ENCODE results near the gene MACROD2. TPM values are rescaled to one million over a fixed set of nuclear protein-coding genes. Genes with fewer than 3 reads are reported as not detected.

The MACROD2 gene
- total RNA-seq, 2 donors from 2014 or later: 0.95 to 4.2 TPM

DNA sequence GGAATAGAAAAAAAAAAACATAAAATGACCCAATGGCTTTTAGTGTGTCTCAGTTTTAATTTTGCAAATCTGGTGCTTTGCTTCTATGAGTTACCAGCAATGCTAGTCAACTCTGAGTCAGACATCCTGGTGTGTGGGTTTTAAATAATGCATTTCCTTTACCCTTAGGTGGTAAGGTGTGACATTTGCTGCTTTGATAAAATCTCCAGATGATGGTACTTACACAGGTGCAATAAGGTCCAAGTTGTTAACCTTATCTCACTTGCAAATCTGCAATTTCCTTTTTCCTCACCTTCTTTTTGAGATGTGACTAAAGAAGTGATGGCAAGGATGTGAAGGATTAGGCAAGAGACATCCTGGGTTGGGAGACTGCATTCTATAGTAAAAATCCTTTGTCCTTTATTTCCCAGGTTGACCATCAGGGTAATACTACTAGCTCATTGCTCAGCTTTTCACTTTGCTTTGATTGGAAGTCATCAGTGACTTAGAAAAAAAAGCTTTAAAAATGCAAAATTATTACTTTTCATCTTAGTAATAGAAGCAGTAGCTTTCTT lies 1160.6 kb downstream of the MACROD2 start:
- TF ChIP-seq, protein P1, sequence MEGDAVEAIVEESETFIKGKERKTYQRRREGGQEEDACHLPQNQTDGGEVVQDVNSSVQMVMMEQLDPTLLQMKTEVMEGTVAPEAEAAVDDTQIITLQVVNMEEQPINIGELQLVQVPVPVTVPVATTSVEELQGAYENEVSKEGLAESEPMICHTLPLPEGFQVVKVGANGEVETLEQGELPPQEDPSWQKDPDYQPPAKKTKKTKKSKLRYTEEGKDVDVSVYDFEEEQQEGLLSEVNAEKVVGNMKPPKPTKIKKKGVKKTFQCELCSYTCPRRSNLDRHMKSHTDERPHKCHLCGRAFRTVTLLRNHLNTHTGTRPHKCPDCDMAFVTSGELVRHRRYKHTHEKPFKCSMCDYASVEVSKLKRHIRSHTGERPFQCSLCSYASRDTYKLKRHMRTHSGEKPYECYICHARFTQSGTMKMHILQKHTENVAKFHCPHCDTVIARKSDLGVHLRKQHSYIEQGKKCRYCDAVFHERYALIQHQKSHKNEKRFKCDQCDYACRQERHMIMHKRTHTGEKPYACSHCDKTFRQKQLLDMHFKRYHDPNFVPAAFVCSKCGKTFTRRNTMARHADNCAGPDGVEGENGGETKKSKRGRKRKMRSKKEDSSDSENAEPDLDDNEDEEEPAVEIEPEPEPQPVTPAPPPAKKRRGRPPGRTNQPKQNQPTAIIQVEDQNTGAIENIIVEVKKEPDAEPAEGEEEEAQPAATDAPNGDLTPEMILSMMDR (IDR thresholded peaks at IDR 0.05): no peak
- Histone ChIP-seq H3K27ac (no peak overlapping the region), H3K36me3 (no peaks in the 10 kb centered on the region), H3K27me3 (replicated peaks; ENCODE audit: insufficient read depth) (no peaks in the 10 kb centered on the region), H3K9me3 (no peaks in the 10 kb centered on the region), H3K4me3 (no peak overlapping the region), H3K4me1 (ENCODE audit: control insufficient read depth in 1 of 2, low read depth in 2 of 2) (no peaks in the 10 kb centered on the region)
- ATAC-seq (ENCODE audit: insufficient number of reproducible peaks, low FRiP score, low read depth): no peak
- DNase-seq (ENCODE audit: low spot score): no peak

DNA sequence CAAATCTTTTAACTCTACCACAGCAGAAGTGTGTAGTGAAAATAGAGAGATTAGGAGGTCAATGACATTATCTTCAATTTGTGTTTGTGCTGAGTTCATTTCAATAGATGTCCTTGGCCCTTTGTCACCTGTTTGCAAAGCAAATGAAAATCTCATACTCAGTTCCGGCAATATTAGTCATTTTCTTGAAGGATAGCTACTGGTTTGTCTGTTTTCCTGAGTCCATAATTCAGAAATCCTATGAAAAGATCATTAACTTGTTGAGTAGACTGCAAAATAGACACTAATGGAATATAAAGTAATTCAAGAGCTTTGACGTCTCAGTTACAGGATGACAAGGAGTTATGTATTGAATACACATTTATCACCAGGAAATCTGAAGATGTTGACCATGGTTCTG lies 1163.2 kb downstream of the MACROD2 start:
- Histone ChIP-seq H3K4me3 (no peak overlapping the region), H3K4me1 (ENCODE audit: control insufficient read depth in 1 of 2, low read depth in 2 of 2) (no peaks in the 10 kb centered on the region), H3K36me3 (no peaks in the 10 kb centered on the region), H3K9me3 (no peaks in the 10 kb centered on the region), H3K27me3 (replicated peaks; ENCODE audit: insufficient read depth) (no peaks in the 10 kb centered on the region), H3K27ac (no peak overlapping the region)
- DNase-seq (ENCODE audit: low spot score) (no peak), ATAC-seq (ENCODE audit: insufficient number of reproducible peaks, low FRiP score, low read depth) (no peak)
- TF ChIP-seq, protein P1 (IDR thresholded peaks at IDR 0.05): no peak

DNA sequence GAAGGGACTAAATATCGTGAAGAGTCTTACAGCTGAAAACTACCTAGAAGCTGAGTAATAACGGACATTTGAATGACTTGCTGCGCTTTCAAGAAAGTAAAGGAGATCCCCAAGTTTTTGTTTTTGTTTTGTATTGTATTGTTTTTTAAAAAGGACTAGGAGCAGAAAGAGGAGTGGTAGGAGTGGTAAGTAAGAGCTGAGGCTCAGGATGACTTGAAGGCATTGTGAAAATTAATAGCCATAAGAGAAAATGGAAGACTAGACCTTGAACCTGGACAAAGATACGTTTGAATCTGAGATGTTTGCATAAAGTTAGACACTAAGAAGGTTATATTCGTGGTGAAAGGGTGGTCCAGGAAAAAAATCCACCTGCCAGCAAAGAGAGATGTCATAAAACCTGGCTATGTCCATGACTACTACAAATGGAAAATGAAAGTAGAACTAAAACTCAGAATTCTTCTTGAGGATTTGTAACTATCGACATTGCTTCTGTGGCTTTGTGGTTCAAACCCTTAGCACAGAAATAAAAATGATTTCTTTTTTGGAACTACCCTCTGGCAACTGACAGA lies 1166.8 kb downstream of the MACROD2 start:
- no peak overlapping the region for H3K27ac ChIP-seq
- peak overlapping the region; percentile 39 for H3K4me3 ChIP-seq
- no peaks in the 10 kb centered on the region for H3K9me3 ChIP-seq
- ATAC-seq (ENCODE audit: insufficient number of reproducible peaks, low FRiP score, low read depth): no peak
- TF ChIP-seq, protein P1 (IDR thresholded peaks at IDR 0.05): no peak
- no peaks in the 10 kb centered on the region for H3K27me3 ChIP-seq (replicated peaks; ENCODE audit: insufficient read depth)
- no peaks in the 10 kb centered on the region for H3K4me1 ChIP-seq (ENCODE audit: control insufficient read depth in 1 of 2, low read depth in 2 of 2)
- H3K36me3 ChIP-seq: no peaks in the 10 kb centered on the region
- DNase-seq (ENCODE audit: low spot score): no peak

DNA sequence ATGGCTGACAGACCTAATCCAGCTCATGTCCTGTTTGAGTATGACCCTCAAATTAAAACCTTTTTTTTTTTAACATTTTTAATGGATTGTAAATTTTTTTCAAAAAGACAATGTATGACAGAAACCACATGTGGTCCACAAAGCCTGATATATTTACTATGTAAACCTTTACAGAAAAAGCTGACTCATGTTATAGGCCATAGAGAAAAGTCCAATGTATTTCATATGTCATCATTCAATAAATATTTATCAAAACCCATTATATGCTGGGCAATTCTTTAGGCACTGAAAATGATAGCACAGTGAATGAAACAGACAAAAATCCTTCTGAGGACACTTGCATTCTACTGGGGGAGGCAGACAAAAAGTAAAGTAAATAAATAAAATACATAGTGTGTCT lies 1168.3 kb downstream of the MACROD2 start:
- Histone ChIP-seq H3K9me3 (no peaks in the 10 kb centered on the region), H3K27me3 (replicated peaks; ENCODE audit: insufficient read depth) (no peaks in the 10 kb centered on the region), H3K27ac (no peak overlapping the region), H3K4me3 (no peak overlapping the region), H3K36me3 (no peaks in the 10 kb centered on the region), H3K4me1 (ENCODE audit: control insufficient read depth in 1 of 2, low read depth in 2 of 2) (no peaks in the 10 kb centered on the region)
- ATAC-seq (ENCODE audit: insufficient number of reproducible peaks, low FRiP score, low read depth) (no peak), DNase-seq (ENCODE audit: low spot score) (no peak)
- TF ChIP-seq, protein P1 (IDR thresholded peaks at IDR 0.05): no peak

DNA sequence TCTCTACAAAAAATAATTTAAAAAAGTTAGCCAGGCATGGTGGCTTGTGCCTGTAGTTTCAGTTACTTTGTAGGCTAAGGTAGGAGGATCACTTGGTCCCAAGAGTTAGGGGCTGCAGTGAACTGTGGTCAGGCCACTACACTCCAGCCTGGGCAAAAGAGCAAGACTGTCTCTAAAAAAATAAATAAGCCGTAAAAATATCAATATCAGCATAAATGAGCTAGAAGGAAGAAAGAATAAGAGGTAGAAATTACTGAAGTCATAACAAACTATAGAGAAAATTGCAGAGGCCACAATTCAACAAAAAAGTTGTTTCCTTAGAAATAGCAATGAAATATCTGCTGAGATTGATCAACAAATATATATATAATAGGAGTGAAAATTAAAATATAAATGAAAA lies 1169.4 kb downstream of the MACROD2 start:
- TF ChIP-seq, protein P1 (IDR thresholded peaks at IDR 0.05): no peak
- Histone ChIP-seq H3K4me1 (ENCODE audit: control insufficient read depth in 1 of 2, low read depth in 2 of 2) (no peaks in the 10 kb centered on the region), H3K27ac (no peak overlapping the region), H3K9me3 (no peaks in the 10 kb centered on the region), H3K36me3 (no peaks in the 10 kb centered on the region), H3K4me3 (no peak overlapping the region), H3K27me3 (replicated peaks; ENCODE audit: insufficient read depth) (no peaks in the 10 kb centered on the region)
- DNase-seq (ENCODE audit: low spot score) (no peak), ATAC-seq (ENCODE audit: insufficient number of reproducible peaks, low FRiP score, low read depth) (no peak)
